Stimulated activated CD8-positive, alpha-beta memory T cell treated with anti-CD3 and anti-CD28 coated beads, Interleukin-7, amount 100 ng/mL, for 1 hour (primary cell): ENCODE measurements around the gene HIGD1A.
"Not testable (repeated sequence)": the region's sequence is repeated elsewhere in the genome, so short reads cannot be mapped to it uniquely, and the experiment has no call there.

Experiments
- DNase-seq, 2 donors: peaks; one replicate each; pipeline ENCODE4 v3.0.0-alpha.2; 2020; ENCODE audit warnings: low read depth in 2 of 2

HIGD1A gene

DNA sequence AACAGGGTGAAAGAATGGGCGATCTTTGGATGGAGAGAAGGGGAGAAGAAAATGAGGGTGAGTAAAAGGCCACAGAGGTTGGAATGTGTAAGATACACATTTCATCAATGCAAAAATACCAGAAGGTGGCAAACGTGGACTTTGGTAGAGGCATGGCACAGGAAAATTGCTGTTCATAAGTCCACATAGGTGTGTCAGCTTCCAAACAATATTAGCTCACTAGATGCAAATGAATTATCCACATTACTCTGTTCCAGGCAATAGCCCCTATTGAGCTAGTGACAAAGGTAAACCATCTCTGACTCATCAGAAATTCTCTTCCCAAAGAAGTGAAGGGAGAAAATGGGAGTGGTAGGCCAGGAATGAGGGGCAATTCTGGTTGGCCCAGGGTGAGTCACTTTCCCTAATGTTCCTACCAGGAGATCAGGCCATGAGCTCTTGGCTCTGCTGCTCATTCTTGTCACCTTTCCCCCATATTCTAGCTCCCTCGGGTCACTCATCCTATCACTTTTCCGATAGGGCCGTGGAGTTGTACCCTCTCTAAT, 24.9 kb upstream of the HIGD1A start:
- DNase-seq = no peak

GRCh38 chr3:42827654-42828053, 23.4 kb upstream of the HIGD1A start:
- no peak for DNase-seq

- no peak for DNase-seq
Observed at GRCh38 chr3:42827023-42827422, 22.7 kb upstream of the HIGD1A start.

GRCh38 chr3:42826141-42826540, 21.9 kb upstream of the HIGD1A start:
- no peak for DNase-seq

GRCh38 chr3:42823351-42823750, 19.1 kb upstream of the HIGD1A start:
- DNase-seq = no peak

DNA sequence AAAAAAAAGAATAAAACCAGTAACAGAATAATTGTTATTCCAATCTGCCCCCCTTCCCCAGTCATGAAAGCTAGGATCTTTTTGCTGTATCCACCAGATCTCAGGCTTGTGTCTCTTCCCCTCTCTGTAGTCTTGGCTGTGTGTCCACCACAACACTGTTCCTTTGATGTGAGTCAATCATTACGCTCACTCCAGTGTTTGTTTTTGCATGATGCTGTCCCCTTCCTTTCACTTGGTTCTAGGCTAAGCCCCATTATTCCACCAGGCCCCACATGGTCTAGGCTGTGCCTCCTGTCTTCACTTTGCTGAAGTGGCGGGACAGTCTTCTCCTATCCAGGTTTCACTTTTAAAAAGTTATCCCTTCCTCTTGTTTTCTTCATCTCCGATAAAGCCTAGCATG, 18.5 kb upstream of the HIGD1A start:
- DNase-seq = no peak

DNA sequence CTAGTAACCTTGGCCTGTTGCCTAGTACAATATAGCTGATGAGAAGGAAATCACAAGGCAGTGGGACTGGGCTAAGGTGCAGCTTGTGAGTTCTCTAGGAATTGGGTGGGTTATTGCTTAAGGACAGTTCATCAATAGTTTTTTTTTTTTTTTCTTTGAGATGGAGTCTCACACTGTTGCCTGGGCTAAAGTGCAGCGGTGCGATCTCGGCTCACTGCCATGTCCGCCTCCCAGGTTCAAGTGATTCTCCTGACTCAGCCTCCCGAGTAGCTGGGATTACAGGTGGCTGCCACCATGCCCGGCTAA, 16.4 kb upstream of the HIGD1A start:
- no peak for DNase-seq

GRCh38 chr3:42819351-42819965, 15.2 kb upstream of the HIGD1A start:
- DNase-seq = no peak

- no peak for DNase-seq
Observed at GRCh38 chr3:42815826-42816225, 11.5 kb upstream of the HIGD1A start.

GRCh38 chr3:42814914-42815507, 10.7 kb upstream of the HIGD1A start:
- no peak for DNase-seq

DNA sequence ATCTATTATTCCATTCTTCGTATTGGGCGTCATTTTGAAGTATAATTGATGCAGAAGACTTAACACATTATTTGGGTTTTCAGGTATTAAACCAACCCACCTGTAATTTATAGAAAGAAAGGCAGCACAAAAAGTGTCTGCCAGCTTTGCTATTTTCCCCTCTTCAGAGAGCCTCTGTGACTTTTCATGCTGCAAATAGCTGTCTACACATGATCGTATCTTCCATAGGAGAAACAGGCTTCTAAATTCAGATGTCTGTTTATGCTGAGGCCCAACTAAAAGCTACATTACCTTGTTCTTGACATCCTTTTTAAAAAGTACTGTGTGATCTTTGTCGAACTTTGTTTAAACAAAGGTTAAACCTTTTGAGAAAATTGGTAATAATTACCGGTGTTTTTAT, 10.0 kb upstream of the HIGD1A start:
- DNase-seq = no peak

DNA sequence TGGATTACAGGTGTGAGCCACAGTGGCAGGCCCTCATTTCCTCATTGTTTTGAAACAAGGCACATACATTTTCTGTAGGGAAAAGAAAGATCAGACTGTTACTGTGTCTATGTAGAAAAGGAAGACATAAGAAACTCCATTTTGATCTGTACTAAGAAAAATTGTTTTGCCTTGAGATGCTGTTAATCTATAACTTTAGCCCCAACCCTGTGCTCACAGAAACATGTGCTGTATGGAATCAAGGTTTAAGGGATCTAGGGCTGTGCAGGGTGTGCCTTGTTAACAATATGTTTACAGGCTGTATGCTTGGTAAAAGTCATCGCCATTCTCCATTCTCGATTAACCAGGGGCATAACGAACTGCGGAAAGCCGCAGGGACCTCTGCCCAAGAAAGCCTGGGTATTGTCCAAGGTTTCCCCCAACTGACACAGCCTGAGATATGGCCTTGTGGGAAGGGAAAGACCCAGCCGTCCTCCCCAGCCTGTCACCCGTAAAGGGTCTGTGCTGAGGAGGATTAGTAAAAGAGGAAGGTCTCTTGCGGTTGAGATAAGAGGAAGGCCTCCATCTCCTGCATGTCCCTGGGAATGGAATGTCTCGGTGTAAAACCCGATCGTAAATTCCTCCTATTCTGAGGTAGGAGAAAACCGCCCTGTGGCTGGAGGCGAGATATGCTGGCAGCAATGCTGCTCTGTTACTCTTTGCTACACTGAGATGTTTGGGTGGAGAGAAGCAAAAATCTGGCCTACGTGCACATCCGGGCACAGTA, 7.0 kb upstream of the HIGD1A start:
- DNase-seq = not testable (repeated sequence)

DNA sequence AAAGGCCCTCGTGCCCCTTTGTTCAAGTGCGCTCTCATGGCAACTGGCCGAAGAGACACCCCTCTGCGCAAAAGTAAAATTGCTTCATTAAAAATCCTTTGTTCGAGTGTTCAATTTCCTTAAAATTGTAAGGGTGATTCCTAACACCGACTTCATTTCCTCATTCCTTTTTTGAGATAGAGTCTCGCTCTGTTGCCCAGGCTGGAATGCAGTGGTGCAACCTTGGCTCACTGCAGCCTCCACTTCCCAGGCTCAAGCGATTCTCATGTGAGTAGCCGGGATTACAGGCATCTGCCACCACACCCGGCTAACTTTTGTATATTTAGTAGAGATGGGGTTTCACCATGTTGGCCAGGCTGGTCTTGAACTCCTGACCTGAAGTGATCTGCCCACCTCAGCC, 6.4 kb upstream of the HIGD1A start:
- DNase-seq = not testable (repeated sequence)

GRCh38 chr3:42809202-42809601, 4.9 kb upstream of the HIGD1A start, which contains the start of gene ACKR2:
TSS of gene ACKR2 (plus strand) at chr3:42809445. CDS start at chr3:42864503, 55,058 bp downstream.
- no peak for DNase-seq

- no peak for DNase-seq
Observed at GRCh38 chr3:42807929-42808328, 3.6 kb upstream of the HIGD1A start.

DNA sequence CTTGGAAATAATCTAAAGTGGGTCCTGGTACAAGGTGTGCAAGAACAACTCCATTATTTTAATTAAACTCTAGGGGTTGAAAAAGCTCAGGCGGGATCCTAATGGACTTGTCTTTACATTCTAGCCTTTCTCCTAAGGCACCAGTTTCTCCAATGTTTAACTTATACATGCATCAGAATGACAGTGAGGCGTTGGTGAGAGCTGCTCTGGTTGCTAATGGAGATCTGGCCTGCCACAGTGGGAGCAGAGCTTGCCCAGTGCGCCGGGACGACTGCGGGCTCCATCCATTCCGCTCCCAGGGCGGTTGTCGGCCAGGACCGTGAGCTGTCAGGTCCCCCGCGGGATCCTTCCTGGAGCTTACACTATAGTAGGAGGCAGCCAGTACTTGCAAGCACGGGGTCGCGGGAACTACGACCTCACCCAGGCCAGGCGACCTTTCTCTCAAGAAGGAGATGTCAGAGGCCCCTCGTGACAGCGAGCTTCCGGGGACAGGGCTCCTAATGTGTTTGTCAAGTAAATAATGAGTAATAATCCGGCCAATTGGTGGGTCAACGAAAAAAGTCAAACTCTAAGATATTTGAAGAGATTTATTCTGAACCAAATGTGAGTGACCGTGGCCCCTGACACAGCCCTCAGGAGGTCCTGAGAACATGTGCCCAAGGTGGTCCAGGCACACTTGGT, 991 bp upstream of the HIGD1A start:
- DNase-seq = no peak

DNA sequence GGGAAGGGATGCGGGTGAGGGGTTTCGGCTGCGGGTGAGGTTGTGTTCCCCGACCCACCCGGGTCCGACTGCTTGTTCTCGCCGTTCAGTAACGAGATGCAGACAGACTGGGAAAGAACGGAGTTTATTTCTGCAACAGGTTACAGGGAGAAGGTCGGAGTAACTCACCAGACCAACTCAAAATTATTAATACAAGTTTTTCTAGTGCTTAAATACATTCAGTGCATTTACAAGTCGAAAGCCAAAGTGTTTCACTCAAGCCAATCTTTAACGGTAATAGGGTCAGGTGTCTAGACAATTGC, 492 bp upstream of the HIGD1A start:
- no peak for DNase-seq

DNA sequence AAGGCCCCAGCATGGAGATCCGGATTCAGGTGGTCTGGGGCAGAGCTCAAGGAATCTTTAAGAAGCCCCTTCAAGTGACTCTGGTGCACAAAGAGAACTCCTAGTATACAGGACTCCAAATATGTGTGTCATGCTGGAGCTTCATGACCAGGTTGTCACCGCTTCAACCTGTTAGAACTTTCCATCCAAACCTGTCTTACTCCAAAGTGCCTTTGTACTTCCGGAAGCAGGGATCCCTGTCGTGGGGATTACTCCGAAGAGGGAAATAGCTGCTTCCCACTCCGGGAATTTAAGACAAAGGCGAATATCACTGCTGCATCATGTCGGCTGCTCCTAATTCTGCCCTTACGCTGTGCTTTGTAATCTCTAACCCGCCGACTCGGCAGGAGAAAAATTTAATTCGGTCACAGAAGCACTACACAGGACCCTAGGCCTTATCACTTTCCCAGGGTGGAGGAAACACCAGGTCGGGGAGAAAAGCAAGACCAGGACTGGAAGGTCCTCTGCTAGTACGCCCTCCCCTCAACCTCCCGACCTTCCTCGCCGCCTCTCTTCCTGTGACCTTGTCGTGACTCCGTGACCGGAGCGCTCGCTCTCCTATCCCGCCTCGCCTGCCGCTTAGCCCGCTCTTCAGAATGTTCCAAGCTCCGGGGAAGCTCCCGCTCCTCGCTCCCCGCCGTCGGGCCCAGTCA, 730 bp downstream of the HIGD1A start:
- DNase-seq = peak in 1 of 2 donors; percentile 3

DNA sequence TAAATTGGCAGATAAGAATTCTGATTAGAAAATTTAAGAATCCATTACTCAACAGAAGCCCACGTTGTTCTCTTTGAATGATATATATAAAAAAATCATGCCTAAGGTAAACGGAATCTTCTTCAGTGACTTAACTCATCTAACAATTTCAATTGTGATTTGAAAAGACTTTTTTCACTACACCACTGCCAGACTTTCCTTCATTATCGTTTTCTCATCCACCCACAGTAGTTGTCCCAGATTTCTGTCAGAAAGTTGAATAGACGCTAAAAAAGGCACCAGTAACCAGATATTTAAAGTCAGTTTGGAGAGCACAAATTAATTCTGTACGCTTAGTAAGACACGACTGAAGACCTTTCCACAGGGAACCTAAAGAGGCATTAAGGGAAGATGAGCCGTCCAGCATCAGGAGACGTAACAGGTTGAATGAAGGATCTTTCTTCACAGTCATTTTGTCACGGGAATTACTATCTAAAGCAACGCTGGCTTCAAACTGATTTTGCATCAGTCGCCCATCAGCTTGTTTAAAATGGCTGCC, 1.3 kb downstream of the HIGD1A start:
- DNase-seq = no peak

DNA sequence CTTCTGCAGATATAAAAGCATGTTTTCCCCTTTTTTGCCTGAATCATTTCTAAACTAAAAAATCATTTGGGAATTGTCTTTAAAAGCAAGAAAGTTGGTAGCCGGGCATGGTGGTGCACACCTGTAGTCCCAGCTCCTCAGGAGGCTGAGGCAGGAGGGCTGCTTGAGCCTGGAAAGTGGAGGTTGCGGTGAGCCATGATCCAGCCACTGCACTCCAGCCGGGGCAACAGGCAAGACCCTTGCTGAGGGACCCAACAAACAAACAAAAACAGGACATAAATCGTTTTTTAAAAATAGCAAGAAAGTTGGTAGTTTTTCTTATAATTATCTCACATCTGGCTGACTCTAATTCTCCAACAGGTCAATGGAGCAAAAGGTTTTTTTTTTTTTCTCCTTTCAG, 2.5 kb downstream of the HIGD1A start:
- DNase-seq = no peak

DNA sequence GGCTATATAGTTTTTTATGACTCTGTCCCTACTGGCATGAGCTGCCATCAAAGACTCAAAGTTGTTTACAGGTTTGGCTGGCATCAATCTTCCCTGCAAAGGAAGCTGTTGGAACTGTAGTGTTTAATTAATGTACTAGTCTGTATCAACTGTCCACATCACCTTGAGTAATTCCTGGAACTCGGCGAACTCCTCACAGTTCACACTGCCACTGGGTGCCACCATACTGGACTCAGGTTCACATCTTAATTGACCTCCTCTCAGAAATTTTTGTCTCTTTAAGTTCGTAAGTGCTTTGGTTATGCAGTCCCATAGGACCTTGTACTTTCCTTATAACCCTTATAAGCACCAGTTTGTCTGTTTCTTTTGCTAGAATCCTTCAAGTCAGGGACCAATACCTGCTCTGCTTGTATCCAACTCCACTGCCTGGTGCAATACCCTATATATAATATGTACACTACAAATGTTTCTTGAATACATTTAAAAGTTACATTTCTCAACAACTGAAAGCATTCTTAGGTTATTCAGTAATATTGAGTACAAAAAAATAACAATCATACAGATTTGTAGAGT, 3.2 kb downstream of the HIGD1A start:
- no peak for DNase-seq
